Effector CD8-positive, alpha-beta T cell (primary cell): ENCODE results near the gene CMTM6.
"Not testable (repeated sequence)": the region's sequence is repeated elsewhere in the genome, so short reads cannot be mapped to it uniquely, and the experiment has no call there.

Source experiments
- DNase-seq: peaks from one replicate; lab custom pipeline; 2025; lab: John Stamatoyannopoulos, UW

CMTM6 gene

DNA sequence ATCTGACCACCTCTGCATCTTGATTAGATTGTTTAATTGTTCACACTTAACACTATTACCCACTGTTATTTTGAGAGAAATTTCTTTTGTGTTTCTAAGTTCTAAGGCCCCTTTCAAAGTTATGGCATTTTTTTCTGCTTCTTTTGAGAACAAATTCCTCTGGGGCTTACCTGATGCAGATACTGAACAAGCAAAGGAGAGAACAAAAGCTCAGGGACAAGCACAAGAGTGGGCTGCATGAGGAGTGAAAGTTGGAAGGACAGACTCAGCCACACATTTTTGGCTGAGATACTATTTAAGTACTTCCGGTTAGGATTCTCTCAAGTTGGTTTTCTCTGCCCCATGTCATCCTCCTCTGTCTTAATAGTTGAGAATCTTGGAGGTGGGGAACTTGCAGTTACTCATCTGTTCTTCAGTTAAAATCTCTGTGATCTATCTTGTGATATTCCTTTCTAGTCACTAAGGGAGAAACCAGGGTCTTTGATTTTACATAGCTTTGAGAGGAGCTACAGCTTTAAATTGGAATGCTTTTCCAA is 54.7 kb downstream of the CMTM6 start:
- no peak for DNase-seq

GRCh38 chr3:32443478-32443877 is 59.2 kb downstream of the CMTM6 start:
- no peak for DNase-seq

- no peak for DNase-seq
These were observed 59.9 kb downstream of the CMTM6 start for GRCh38 chr3:32442766-32443165.

GRCh38 chr3:32440611-32441350 is 61.9 kb downstream of the CMTM6 start:
- no peak for DNase-seq

DNA sequence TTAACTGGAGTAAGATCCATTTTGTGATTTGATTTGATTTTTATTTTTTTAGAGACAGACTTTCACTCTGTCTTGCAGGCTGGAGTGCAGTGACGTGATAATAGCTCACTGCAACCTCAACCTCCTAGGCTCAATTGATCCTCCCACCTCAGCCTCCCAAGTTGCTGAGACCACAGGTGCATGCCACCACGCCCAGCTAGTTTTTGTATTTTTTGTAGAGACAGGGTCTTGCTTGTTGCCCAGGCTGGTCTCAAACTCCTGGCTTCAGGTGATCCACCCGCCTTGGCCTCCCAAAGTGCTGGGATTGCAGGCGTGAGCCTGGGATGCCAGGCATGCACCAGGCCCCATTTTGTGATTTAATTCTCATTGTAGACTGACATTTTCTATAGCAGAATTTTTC is 63.2 kb downstream of the CMTM6 start:
- not testable (repeated sequence) for DNase-seq

GRCh38 chr3:32438596-32439344 is 63.9 kb downstream of the CMTM6 start:
- no peak for DNase-seq

GRCh38 chr3:32437896-32438295 is 64.8 kb downstream of the CMTM6 start:
- DNase-seq = no peak

GRCh38 chr3:32436816-32437189 is 65.8 kb downstream of the CMTM6 start:
- no peak for DNase-seq

- no peak for DNase-seq
These were observed 66.5 kb downstream of the CMTM6 start for GRCh38 chr3:32435911-32436815.

DNA sequence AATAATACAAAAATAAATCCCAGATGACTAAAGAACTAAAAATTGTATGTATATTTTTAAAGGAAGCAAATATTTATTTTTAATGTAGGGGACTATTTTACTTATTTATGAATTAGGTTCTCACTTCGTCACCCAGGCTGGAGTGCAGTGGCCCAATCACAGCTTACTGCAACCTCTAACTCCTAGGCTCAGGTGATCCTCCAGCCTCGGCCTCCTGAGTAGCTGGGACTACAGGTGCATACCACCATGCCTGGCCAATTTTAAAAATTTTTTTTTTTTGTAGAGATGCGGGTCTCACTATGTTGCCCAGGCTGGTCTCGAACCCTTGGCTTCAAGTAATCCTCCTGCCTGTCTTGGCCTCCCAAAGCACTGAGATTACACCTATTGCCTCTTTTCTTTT is 68.4 kb downstream of the CMTM6 start:
- no peak for DNase-seq

DNA sequence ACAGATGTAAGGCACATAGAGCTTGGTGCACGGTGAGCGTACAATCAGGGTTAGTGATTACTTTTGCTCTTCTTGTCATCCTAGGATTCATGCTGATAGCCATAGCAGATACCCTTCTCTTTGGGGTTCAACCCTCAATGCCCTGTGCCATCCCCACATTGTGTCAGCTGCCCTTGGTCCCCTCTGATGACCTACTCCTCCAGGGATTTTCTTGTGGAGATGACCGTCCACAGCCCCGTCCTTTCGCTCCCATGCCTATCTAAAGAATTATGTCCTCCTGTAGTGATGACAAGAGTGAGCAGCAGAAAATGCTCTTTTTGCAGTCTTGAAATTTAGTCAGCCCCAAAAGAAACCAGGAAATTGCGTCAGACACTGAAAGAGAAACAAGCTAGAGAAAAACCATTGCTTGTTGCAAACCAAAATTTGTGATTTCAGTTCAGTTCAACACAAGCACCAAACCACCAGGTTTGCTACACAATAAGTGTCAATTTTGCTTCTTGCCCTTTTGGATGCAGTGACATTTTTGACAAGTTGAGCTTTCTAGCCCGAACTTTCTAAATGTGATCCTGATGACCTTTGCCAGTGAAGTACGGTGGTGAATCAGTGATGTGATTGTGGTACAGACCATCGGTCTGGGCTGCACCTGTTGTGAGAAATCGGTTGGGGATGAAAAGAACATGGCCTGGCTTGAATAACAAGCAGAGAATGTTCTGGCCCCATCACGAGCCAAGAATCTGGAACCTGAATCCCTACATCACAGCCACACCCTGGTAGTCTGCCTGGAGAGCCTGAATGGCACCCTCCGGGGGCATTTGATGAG is 69.7 kb downstream of the CMTM6 start:
- no peak for DNase-seq

DNA sequence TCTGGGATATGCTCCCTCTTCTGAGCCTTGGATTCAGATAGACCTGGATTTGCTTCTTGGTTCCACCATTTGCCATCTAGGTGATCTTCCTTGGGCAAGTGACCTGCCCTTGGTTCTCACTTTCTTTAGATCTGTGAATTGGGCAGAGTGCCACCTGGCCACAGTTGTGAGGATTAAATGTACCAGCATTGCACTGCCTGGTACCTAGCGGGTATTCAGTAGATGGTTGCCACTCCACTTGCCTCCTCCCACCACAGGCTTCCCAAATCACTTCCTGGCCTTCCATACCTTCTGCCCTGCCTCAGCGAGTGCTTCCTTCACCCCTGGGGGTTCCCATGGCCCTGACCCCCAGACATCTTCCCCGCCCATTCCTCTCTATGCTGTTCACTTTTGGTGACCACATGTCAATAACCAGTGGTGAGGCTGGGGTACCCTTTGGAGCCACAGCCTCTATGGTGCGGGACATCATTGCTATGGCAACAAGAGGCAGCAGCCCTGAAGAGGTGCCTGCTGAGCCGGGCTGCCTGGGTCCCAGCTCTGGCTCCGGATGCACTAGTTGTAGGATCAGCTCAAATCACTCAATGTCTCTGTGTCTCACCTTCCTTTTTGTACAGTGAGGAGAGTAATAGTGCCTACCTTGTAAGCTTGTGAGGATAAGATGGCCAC is 70.5 kb downstream of the CMTM6 start:
- no peak for DNase-seq

DNA sequence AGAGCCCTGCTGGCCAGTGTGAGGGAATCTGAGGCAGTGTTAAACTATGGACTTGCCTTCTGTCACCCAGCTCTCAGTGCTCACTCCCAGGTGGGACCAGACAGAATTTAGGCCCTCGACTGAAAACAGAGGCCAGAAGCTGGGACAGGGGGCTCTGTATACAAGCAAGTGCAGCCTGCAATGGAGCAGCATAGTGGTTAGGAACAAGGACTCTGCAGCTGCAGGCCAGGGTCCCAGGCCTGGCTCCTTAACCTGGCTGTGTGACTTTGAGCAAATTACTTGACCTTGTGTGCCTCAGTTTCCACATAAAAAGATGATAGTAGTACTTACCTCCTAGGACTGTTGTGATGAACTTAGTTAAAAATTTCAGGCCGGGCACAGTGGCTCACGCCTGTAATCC is 71.2 kb downstream of the CMTM6 start:
- DNase-seq = no peak
